Ramos (cell line): ENCODE measurements around the gene CRELD2.

Experiments
- in situ Hi-C: fragments of 300-500 bp; cut with MboI; formaldehyde crosslinking; loops from one replicate; pipeline ENCODE4 v1.14.3; 2022; ENCODE audit warnings: low sequenced_read_pairs; ENCODE audit not compliant: unreplicated experiment

CRELD2 gene

DNA sequence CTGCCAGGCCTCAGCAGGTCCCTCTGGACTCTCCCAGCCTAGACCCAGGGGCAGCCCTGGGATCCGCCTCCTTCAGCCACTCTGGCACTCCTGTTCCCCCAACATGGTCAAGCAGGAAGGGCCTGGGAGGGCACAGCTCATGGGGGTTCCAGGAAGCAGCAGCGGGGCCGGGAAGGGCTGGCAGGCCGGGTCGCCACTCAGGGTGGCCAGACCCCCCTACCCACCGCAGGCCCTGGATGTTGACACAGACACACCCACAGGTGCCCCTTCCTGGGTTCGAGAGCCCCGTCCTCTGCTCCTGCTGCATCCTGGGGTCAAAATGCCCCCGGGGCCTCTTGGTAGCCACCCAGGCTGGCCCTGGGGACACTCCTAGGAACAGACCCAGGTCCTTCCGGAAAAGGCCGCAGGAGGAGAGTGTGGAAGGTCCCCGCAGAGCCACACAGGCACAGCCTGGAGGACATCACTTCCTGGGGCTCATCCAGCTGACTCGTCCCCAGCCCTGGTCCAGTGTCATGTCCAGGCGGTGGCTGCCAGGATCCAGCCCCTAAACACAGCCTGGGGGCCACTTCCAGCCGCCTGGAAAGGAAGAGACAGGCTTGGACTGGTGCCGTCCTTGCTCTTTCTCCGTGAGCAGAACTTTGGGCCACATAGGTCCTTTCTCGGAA, 35.4 kb downstream of the CRELD2 start:
- in situ Hi-C loops: no loop called here

DNA sequence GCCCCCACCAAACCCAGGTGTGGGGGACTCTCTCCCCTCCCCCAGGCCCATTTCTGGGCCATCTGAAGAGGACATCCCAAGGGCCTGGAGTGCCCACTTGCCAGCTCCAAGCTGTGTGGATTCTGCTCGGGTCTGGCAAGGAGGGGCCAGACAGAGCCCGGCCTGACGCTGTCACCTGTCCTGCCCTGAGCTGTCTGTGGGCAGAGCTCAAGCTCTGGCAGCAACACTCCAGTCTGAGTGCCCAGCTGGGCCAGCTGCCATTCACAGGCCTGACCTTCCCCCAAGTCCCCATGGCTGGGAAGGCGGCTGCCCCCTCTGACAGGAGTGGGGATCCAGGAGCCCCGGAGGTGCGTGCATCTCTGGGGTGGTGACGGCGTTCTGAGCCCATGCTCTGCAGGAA, 35.9 kb downstream of the CRELD2 start:
- in situ Hi-C loops: no loop called here

DNA sequence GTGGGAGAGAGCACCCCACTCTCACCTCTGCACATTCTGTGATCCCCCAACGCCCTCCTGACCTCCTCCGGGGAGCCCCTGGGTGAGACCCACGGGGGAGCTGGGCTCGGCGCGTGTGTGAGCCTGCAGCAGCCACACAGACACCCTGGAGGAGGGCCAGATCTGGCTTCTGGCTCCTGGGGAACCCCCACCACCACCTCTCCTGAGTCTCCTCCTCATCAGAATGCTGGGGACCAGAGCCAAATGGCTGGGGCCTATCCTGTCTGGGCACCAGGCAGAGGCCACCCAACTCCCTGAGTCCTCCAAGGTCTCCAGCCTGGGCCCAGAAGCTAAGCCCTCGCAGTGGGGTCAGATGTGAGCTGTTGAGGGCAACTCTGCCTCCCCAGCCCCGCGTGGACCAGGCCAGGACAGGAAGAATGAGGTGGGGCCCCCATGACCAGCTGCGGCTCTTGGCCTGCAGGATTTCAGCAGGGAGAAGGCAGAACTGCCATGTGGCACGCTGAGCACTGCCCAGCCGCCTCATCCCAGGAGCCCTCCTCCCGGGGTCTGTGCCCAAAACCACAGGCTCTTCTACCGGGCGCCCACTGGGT, 36.7 kb downstream of the CRELD2 start:
- in situ Hi-C loops: no loop called here

DNA sequence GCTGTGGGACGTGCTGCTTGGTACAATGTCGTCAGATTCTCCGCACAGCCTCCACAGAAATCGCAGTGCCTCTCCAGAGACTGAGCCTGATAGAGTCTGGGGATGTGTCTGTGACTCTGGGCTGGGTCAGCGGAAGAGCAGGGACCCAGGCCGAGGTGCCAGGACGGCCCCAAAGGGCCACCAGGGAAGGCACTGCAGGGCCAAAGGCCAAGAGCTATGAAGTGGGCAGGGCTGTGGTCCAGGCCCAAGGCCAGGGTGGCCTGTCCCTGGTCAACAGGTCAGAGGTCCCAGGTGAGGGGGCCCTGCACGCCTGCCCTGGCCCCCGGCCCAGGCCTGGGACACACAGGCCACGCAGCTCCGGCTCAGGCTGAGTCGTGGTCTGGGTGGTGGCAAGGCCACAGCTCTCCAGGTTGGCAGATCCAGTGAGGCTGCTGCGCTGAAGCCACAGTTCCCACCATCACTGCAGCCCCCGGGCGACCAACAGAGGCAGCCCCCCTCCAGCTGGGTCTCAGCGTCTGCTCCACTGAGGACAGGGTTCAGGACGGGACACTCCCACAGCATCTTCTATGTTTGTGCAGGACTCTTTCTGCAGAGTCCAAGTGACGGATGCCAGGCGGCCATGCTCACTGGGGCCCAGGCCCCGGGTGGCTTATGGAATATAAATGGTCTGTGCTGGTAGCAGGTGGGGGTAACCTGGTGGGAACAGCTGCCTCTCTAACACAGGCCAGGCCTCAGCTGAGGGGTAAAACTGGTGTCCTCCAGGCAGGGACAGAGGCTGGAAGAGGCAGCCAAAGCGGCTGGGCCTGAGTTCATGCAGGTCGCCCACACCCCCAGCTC, 37.4 kb downstream of the CRELD2 start:
- in situ Hi-C loops: no loop called here

DNA sequence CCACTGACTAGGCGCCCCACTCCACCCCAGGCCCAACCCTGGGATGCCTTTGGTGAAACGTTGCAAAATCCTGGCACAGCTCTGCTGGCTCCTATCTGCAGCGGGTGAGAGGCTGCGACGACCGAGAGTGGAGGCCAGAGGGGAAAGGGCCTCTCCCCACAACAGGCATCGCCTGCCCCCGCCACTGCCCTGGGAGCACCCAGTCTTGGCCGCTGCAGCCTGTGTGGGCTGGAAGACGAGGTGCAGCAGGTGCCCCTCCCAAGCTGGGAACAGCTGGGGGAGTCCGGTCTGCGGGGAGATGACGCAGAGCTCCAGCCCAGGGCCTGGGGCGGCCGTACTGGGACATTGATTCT, 38.0 kb downstream of the CRELD2 start:
- in situ Hi-C loops: no loop called here

DNA sequence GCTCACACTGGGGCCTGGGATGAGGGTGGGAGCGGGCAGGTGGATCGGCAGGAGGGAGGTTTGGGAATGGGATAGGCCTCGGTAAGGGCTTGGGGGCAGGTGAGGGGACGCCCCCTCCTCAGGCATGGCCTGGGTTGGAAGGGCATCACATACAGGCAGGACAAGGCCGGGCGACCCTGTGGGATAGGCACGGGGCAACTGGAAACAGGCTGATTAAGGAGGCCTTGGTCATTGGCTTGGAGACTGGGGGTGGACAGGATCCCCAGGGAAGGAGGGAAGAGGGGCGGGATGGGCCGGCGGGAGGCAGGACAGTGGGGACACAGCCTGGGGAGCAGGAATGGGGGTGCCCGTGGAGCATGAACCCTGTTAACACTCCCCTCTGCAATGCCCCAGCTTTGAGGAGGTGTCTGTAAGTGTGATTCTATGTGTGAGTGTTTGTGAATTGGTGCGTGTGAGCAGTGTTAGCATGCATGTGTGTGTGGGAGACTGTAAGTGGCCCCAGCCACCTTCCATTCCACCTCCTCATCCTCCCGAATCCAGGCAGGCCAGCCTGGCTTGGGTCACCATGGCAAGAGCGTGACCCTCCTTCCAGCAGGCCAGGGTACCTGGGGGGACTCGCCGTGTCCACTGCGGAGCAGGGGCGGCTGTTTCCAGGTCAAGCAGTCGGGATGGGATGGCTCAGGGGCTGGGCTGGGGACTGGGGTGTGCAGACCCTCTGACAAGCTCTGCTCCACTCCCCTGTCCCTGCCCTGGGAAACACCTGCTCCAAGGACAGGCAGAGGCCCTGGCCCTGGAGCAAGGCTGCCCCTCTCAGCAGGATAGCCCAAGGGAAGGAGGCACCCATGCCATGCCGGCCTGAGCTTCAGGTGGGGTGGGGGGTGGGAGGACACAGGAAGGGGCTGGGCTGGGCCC, 38.7 kb downstream of the CRELD2 start:
- in situ Hi-C loops: no loop called here

DNA sequence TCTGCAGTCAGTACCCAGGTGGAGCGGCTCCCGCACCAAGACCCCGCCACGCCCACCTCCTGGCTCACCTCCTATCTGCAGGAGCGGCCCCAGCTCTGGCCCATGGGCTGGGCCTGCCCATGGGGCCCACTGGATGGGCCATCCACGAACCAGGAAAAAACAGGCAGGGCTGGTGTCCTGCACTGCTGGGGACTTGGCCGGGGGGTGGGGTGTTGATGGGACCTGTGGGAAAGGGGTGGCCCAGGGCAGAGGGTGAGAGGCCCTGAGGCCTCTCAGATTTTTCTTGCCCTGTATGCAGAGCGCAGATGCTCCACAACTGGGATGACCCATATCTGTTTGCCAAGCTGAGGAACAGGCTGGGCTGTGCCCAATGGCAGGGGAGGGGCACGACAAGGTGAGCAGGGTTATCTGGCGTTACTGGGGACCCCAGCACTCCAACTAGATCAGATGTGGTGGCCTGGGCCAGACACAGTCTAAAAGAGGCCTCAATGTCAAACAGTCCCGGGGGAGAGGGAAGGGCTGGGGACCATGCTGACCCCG, 39.5 kb downstream of the CRELD2 start:
- in situ Hi-C loops: no loop called here

DNA sequence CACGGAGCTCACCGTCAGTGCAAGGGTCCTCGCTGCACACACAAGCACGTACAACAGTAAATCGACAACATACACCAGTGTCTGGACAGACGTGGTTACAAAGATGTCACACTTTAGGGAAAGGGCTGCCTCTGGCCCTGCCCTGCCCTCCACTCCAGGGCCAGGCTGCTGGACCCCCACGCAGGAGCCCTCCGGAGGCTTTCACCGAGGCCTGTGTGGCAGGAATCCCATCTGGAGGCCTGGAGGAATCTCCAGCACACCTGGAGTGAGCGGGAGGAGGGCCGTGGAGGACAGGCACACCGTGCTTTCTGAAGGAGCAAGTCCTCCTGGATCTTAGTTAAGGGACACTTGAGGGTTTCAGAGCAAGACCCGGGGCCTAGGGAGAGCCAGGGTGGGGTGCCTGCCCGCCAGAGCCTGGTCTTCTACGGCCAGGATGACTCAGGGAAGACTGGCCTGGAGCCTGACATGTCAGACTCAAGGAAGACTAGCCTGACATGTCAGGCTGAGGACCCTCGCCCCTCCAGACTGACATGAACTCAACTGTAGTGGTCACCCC, 40.0 kb downstream of the CRELD2 start:
- in situ Hi-C loops: no loop called here

DNA sequence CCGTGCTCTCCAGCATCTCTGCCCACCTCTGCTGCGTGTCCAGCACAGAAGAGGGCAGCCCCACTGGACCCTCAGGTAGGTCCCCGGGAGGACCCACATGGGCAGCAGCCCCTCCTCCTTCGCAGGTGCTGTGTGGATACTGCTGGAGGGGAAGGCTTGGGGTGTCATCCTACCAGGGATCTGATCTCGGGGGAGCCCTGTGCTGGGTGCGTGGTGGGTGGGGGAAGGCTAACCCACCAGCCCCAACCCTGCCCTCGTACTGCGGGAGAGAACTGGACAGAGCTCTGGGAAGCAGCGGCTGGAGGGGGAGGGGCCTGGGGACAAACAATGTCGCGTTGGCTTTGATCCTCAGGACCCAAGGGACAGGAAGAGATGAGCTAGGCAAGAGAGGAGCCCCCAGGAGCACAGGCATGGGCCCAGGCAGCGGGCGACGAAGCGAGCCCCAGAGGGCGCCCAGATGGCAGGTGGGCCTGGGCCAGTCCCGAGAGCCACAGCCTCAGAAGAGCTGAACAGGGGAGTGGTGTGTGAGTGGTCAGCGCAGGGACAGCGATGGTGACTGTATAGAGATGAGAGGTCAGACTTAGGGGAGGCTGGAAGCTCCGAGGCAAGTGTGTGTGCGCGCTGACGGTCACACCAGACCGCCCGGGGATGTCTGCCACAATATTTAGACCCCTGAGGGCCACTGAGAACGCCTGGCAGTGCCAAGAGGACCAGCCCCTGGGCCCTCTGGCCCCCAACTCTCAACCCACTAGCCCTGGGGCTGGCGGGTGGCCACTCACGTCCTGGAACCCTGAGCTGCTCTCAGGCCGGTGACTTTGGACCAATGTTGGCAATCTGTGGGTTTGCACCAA, 40.7 kb downstream of the CRELD2 start:
- in situ Hi-C loops: no loop called here

DNA sequence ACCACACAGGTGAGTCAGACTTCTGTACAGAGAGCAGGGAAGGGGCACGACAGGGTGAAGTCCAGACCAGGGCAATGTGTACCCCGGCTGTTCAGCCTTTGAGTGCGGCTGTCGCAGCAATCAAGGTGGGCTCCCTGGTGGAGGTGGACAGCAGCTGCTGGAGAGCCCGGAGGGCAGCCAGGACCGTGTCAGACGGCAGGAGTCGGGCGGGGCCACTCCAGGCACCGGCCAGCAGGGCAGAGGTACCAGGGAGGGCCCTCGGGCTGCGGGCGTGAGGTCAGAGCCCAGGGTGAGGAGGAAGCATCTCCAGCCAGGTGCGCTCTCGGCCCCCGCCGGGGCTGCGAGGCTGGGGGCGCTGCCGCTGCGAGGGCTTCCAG, 41.3 kb downstream of the CRELD2 start:
- in situ Hi-C loops: no loop called here

DNA sequence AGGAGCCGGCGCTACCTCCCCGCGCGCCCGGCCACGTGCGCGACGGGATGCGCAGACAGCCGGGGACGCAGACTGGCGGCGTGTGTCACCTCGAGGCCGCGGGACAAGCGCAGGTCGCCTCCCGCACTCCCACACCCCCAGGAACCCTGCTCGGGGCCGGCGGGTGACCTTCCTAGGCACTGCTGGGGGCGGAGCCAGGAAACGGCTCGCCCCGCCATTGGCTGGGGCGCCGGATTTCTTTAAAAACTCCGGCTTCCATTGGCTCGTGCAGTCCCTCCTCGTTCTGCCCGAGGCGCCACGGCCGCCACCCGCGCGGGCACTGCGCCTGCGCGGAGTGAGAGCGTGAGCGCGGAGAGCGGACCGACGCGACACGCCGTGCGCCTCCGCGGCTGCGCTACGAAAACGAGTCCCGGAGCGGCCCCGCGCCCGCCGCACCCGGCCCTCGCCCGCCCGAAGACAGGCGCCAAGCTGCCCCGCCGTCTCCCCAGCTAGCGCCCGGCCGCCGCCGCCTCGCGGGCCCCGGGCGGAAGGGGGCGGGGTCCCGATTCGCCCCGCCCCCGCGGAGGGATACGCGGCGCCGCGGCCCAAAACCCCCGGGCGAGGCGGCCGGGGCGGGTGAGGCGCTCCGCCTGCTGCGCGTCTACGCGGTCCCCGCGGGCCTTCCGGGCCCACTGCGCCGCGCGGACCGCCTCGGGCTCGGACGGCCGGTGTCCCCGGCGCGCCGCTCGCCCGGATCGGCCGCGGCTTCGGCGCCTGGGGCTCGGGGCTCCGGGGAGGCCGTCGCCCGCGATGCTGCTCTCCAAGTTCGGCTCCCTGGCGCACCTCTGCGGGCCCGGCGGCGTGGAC, 41.9 kb downstream of the CRELD2 start, which contains the start of gene PIM3:
TSS of gene PIM3 (plus strand) at position 614 of the 846 bp plus-strand sequence. CDS start at position 790, 176 bp downstream.
- in situ Hi-C loops: no loop called here

DNA sequence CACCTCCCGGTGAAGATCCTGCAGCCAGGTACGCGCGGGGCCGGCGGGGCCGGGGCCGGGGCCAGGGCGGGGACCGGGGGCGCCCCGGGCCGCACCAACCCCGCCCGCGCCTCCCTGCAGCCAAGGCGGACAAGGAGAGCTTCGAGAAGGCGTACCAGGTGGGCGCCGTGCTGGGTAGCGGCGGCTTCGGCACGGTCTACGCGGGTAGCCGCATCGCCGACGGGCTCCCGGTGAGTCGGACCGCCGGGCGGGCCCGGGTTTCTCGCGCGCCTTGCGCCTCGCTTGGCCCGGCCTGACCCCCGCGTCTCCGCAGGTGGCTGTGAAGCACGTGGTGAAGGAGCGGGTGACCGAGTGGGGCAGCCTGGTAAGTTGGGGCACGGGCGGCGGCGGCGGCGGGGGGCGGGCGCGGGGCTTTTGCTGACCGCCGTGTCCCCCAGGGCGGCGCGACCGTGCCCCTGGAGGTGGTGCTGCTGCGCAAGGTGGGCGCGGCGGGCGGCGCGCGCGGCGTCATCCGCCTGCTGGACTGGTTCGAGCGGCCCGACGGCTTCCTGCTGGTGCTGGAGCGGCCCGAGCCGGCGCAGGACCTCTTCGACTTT, 42.7 kb downstream of the CRELD2 start:
- in situ Hi-C loops: no loop called here

DNA sequence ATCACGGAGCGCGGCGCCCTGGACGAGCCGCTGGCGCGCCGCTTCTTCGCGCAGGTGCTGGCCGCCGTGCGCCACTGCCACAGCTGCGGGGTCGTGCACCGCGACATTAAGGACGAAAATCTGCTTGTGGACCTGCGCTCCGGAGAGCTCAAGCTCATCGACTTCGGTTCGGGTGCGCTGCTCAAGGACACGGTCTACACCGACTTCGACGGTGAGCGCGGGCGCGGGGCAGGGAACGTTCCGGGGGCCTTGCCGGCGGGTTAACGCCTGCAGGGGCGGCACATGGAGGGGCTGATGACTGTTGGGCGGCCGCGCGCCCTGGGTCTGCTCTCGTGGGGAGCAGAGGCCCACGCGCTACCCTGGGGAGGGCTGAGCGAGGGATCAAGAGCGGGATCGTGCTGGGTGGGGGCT, 43.2 kb downstream of the CRELD2 start:
- in situ Hi-C loops: no loop called here

DNA sequence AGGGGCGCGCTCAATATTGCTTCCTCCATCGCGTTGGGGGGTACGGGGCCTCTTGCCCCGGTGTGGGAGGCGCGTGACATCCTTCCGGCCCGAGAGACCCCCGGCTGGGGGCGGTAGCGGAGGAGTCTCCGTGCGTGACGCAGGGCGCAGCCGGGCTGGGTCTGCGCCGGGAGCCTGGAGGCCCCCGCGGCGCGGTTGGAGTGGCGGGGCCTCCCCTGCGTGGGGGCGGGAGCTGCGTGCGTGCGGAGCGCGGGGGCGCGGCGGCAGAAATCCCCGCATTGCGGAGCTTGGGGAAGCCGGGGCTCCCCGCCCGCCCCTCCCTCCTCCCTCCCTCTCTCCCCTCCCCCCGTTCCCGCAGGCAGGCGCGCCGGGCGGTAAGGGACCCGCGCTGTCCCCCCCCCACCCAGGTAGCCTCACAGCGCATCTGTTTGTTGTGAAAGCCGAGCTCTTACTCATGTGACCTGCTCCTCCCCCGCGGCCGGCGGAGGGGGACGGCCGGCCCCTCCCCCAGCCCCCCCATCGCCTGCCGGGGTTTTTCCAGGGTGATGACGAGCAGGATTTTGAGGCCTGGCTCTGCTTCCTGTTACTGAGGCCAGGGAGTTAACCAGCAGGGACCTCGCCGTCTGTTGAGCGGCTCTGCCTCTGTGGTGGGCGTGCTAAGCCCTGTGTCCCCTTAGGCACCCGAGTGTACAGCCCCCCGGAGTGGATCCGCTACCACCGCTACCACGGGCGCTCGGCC, 43.7 kb downstream of the CRELD2 start:
- in situ Hi-C loops: no loop called here

DNA sequence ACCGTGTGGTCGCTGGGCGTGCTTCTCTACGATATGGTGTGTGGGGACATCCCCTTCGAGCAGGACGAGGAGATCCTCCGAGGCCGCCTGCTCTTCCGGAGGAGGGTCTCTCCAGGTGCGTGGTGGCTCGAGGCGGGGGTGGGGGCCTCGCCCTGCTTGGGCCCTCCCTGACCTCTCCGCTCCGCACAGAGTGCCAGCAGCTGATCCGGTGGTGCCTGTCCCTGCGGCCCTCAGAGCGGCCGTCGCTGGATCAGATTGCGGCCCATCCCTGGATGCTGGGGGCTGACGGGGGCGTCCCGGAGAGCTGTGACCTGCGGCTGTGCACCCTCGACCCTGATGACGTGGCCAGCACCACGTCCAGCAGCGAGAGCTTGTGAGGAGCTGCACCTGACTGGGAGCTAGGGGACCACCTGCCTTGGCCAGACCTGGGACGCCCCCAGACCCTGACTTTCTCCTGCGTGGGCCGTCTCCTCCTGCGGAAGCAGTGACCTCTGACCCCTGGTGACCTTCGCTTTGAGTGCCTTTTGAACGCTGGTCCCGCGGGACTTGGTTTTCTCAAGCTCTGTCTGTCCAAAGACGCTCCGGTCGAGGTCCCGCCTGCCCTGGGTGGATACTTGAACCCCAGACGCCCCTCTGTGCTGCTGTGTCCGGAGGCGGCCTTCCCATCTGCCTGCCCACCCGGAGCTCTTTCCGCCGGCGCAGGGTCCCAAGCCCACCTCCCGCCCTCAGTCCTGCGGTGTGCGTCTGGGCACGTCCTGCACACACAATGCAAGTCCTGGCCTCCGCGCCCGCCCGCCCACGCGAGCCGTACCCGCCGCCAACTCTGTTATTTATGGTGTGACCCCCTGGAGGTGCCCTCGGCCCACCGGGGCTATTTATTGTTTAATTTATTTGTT, 44.6 kb downstream of the CRELD2 start:
- in situ Hi-C loops: no loop called here

DNA sequence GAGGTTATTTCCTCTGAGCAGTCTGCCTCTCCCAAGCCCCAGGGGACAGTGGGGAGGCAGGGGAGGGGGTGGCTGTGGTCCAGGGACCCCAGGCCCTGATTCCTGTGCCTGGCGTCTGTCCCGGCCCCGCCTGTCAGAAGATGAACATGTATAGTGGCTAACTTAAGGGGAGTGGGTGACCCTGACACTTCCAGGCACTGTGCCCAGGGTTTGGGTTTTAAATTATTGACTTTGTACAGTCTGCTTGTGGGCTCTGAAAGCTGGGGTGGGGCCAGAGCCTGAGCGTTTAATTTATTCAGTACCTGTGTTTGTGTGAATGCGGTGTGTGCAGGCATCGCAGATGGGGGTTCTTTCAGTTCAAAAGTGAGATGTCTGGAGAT, 45.2 kb downstream of the CRELD2 start:
- in situ Hi-C loops: no loop called here
